ENCODE measurements around the gene FBL. TPM values are rescaled to one million over a fixed set of nuclear protein-coding genes. Genes with fewer than 3 reads are reported as not detected.
"Not testable (repeated sequence)": the region's sequence is repeated elsewhere in the genome, so short reads cannot be mapped to it uniquely, and the experiment has no call there.

FBL gene
- total RNA-seq, 1 experiment from 2014 or later: 573 TPM

DNA sequence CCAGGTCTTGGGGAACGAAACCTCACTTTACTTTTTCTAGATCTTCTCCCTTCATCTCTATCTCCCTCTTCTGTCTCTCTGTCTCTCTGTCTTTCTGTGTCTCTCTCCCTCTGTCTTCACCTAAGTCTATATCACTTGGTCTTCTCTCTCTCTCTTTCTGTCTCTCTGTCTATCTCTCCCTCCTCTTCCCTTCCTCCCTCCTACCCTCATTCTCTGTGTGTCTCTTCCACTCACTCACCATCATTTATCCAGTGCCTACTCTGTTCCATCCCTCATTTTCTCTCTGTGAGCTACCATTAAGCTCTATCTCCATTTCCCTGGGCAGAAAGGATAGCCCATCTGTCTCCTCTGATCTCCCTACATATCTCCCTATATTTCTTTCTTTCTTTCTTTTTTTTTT is 32.2 kb upstream of the FBL start:
- H3K27ac ChIP-seq (ENCODE audit: low read depth, low read length, poor library complexity, severe bottlenecking): no peak overlapping the region
- BruUV-seq (replicated peaks): no TSS peak
- intact Hi-C loops (cut with micrococcal nuclease; ENCODE audit: unreplicated experiment): no loop called here
- ChIA-PET CTCF (no interaction called here), POLR2A (ENCODE audit: low non-redundant PET) (no interaction called here)
- TF ChIP-seq EZH2 (IDR thresholded peaks at IDR 0.05; ENCODE audit: borderline replicate concordance, low read depth, low read length, poor library complexity, severe bottlenecking) (no peak), CTCF (conservative IDR thresholded peaks at IDR 0.05; ENCODE audit: low read depth, low read length) (no peak)
- no peaks in the 10 kb centered on the region for H3K4me1 ChIP-seq (ENCODE audit: insufficient read depth, low read length, poor library complexity, severe bottlenecking)
- no peaks in the 10 kb centered on the region for H3K27me3 ChIP-seq (replicated peaks; ENCODE audit: insufficient read depth, low read depth, low read length, poor library complexity)
- no peaks in the 10 kb centered on the region for H3K36me3 ChIP-seq (ENCODE audit: insufficient read depth, low read length, poor library complexity, severe bottlenecking)
- no peak overlapping the region for H3K4me3 ChIP-seq (ENCODE audit: low read depth, low read length, poor library complexity, severe bottlenecking)
- no peak for DNase-seq (ENCODE audit: low spot score)
- no peaks in the 10 kb centered on the region for H3K9me3 ChIP-seq (ENCODE audit: low read depth, low read length, poor library complexity, severe bottlenecking)

GRCh38 chr19:39877982-39878381 is 31.8 kb upstream of the FBL start:
- intact Hi-C loops (cut with micrococcal nuclease; ENCODE audit: unreplicated experiment); H3K36me3 ChIP-seq (ENCODE audit: insufficient read depth, low read length, poor library complexity, severe bottlenecking); BruUV-seq (replicated peaks); H3K27ac ChIP-seq (ENCODE audit: low read depth, low read length, poor library complexity, severe bottlenecking); POLR2A ChIA-PET (ENCODE audit: low non-redundant PET); CTCF ChIA-PET; DNase-seq (ENCODE audit: low spot score); H3K27me3 ChIP-seq (replicated peaks; ENCODE audit: insufficient read depth, low read depth, low read length, poor library complexity); H3K4me3 ChIP-seq (ENCODE audit: low read depth, low read length, poor library complexity, severe bottlenecking); H3K4me1 ChIP-seq (ENCODE audit: insufficient read depth, low read length, poor library complexity, severe bottlenecking); H3K9me3 ChIP-seq (ENCODE audit: low read depth, low read length, poor library complexity, severe bottlenecking): not testable (repeated sequence)

GRCh38 chr19:39877488-39877887 is 31.3 kb upstream of the FBL start:
- H3K4me3 ChIP-seq (ENCODE audit: low read depth, low read length, poor library complexity, severe bottlenecking); POLR2A ChIA-PET (ENCODE audit: low non-redundant PET); H3K4me1 ChIP-seq (ENCODE audit: insufficient read depth, low read length, poor library complexity, severe bottlenecking); intact Hi-C loops (cut with micrococcal nuclease; ENCODE audit: unreplicated experiment); CTCF ChIA-PET; H3K27ac ChIP-seq (ENCODE audit: low read depth, low read length, poor library complexity, severe bottlenecking); H3K9me3 ChIP-seq (ENCODE audit: low read depth, low read length, poor library complexity, severe bottlenecking); H3K36me3 ChIP-seq (ENCODE audit: insufficient read depth, low read length, poor library complexity, severe bottlenecking); H3K27me3 ChIP-seq (replicated peaks; ENCODE audit: insufficient read depth, low read depth, low read length, poor library complexity); BruUV-seq (replicated peaks): not testable (repeated sequence)
- DNase-seq (ENCODE audit: low spot score): peak; percentile 23

GRCh38 chr19:39876486-39876885 is 30.3 kb upstream of the FBL start:
- BruUV-seq (replicated peaks); CTCF ChIA-PET; H3K27me3 ChIP-seq (replicated peaks; ENCODE audit: insufficient read depth, low read depth, low read length, poor library complexity); H3K4me1 ChIP-seq (ENCODE audit: insufficient read depth, low read length, poor library complexity, severe bottlenecking); H3K36me3 ChIP-seq (ENCODE audit: insufficient read depth, low read length, poor library complexity, severe bottlenecking); POLR2A ChIA-PET (ENCODE audit: low non-redundant PET); H3K27ac ChIP-seq (ENCODE audit: low read depth, low read length, poor library complexity, severe bottlenecking); H3K9me3 ChIP-seq (ENCODE audit: low read depth, low read length, poor library complexity, severe bottlenecking); H3K4me3 ChIP-seq (ENCODE audit: low read depth, low read length, poor library complexity, severe bottlenecking); intact Hi-C loops (cut with micrococcal nuclease; ENCODE audit: unreplicated experiment); DNase-seq (ENCODE audit: low spot score): not testable (repeated sequence)

- CTCF ChIA-PET: interaction anchor here (0.7 kb wide), 1 partner anchor 290 kb away, joined by 4 read pairs; no protein-coding TSS in a partner anchor
- H3K36me3 ChIP-seq (ENCODE audit: insufficient read depth, low read length, poor library complexity, severe bottlenecking); H3K4me3 ChIP-seq (ENCODE audit: low read depth, low read length, poor library complexity, severe bottlenecking); POLR2A ChIA-PET (ENCODE audit: low non-redundant PET); H3K27me3 ChIP-seq (replicated peaks; ENCODE audit: insufficient read depth, low read depth, low read length, poor library complexity); BruUV-seq (replicated peaks); H3K9me3 ChIP-seq (ENCODE audit: low read depth, low read length, poor library complexity, severe bottlenecking); DNase-seq (ENCODE audit: low spot score); intact Hi-C loops (cut with micrococcal nuclease; ENCODE audit: unreplicated experiment); H3K4me1 ChIP-seq (ENCODE audit: insufficient read depth, low read length, poor library complexity, severe bottlenecking); H3K27ac ChIP-seq (ENCODE audit: low read depth, low read length, poor library complexity, severe bottlenecking): not testable (repeated sequence)
Observed at GRCh38 chr19:39875401-39875864, 29.3 kb upstream of the FBL start.
